ENCODE measurements around the gene MTMR11. TPM values are rescaled to one million over a fixed set of nuclear protein-coding genes. Genes with fewer than 3 reads are reported as not detected.

Gene MTMR11
- total and polyA plus RNA-seq, 7 donors = 10.3 to 85.8 (median 22.5) TPM

DNA sequence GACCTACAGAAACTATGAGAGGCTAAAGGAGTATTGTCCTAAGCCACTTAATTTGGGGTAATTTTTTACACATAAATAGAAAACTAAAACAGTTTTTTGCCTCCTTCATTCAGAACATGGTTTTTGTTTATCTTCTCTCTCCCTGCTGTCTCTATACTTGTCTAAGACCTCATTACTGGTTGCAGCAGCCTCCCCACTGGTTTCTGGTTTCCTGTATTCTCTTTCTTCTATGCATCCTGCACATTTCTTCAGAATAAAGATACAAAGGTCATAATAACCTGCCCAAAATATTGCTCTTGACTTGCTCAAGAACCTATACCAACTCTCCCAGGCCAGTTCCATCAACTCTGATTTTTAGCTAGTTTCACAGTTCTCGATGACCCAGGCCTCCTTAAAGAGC lies 57.1 kb downstream of the MTMR11 start:
- Histone ChIP-seq H3K4me3 (no peak overlapping the region), H3K4me1 (peaks cover 0 to 12% (median 10%) of the 10 kb centered on the region in 4 donors), H3K27me3 (no peaks in the 10 kb centered on the region), H3K9me3 (no peaks in the 10 kb centered on the region), H3K27ac (no peak overlapping the region), H3K36me3 (no peaks in the 10 kb centered on the region)
- 81 to 93% methylated on average over 1 of the region's 1 CpG for WGBS, 2 donors
- no peak for TF ChIP-seq POLR2A (IDR thresholded peaks at IDR 0.05)
- TF ChIP-seq POLR2AphosphoS5 (IDR thresholded peaks at IDR 0.05) = no peak
- TF ChIP-seq CTCF (IDR thresholded peaks at IDR 0.05) = no peak
- TF ChIP-seq EP300 (IDR thresholded peaks at IDR 0.05) = no peak
- DNase-seq = no peak
- intact Hi-C loops (cut with DNase I) = no loop called here

Other genes with a start within 250 kb of the MTMR11 start
- 1 to 10 TPM in 2 of 4 donors, under 1 TPM in 2; 0.55 to 5.8 (median 2.1) TPM for gene FCGR1A, start 154.2 kb downstream of the MTMR11 start, total RNA-seq
- gene FCGR1A, start 154.2 kb downstream of the MTMR11 start, polyA plus RNA-seq = 10 to 100 TPM in 1 of 3 donors, 1 to 10 TPM in 2; 6.0 to 12.0 (median 7.9) TPM
- 10 to 100 TPM; 36.0 to 61.4 (median 50.6) TPM for gene BOLA1, start 37.3 kb downstream of the MTMR11 start, total RNA-seq
- gene BOLA1, start 37.3 kb downstream of the MTMR11 start, polyA plus RNA-seq = 10 to 100 TPM; 19.2 to 26.6 (median 21.5) TPM
- 1 to 10 TPM; 3.3 to 6.9 (median 5.7) TPM for gene SV2A, start 19.0 kb downstream of the MTMR11 start, total RNA-seq
- gene SV2A, start 19.0 kb downstream of the MTMR11 start, polyA plus RNA-seq = 1 to 10 TPM in 1 of 3 donors, under 1 TPM in 1, not detected in 1; 0.60 to 2.7 TPM
- 10 to 100 TPM in 2 of 4 donors, 1 to 10 TPM in 2; 7.8 to 17.7 (median 10.4) TPM for gene SF3B4, start 9.1 kb downstream of the MTMR11 start, total RNA-seq
- 10 to 100 TPM; 19.0 to 51.1 (median 30.6) TPM for gene SF3B4, start 9.1 kb downstream of the MTMR11 start, polyA plus RNA-seq
- 10 to 100 TPM; 17.0 to 25.2 (median 19.5) TPM for gene OTUD7B, start 73.8 kb upstream of the MTMR11 start, total RNA-seq
- gene OTUD7B, start 73.8 kb upstream of the MTMR11 start, polyA plus RNA-seq = 1 to 10 TPM; 6.0 to 9.4 (median 8.6) TPM
- gene VPS45, start 130.9 kb upstream of the MTMR11 start, total RNA-seq = 10 to 100 TPM; 44.6 to 68.1 (median 56.0) TPM
- gene VPS45, start 130.9 kb upstream of the MTMR11 start, polyA plus RNA-seq = 10 to 100 TPM; 16.2 to 20.1 (median 19.0) TPM
- gene PLEKHO1, start 213.0 kb upstream of the MTMR11 start, total RNA-seq = 100 to 1,000 TPM; 251 to 402 (median 338) TPM
- 10 to 100 TPM; 14.1 to 65.0 (median 28.2) TPM for gene PLEKHO1, start 213.0 kb upstream of the MTMR11 start, polyA plus RNA-seq

Data from sigmoid colon (tissue), 7 donors.